GM23248 (cell line): ENCODE data around the gene LDLRAD4. TPM values are rescaled to one million over a fixed set of nuclear protein-coding genes. Genes with fewer than 3 reads are reported as not detected.

Experiments used
- DNase-seq: peaks from one replicate; pipeline ENCODE4 v3.0.0-alpha.2; 2015
- H2AFZ ChIP-seq: fragments of 200-600 bp; sonication (generic); 2 replicates; pipeline ENCODE4 v1.6.1; 2016; ENCODE audit warnings: antibody characterized with exemption
- H3F3A ChIP-seq: fragments of 200-600 bp; sonication (generic); 2 replicates; pipeline ENCODE4 v1.6.1; 2016; ENCODE audit warnings: mild to moderate bottlenecking, antibody characterized with exemption, mixed run types; ENCODE audit not compliant: insufficient read depth
- H3K27ac ChIP-seq: fragments of 200-600 bp; sonication (generic); 2 replicates; pipeline ENCODE4 v1.5.1; 2016; ENCODE audit warnings: mild to moderate bottlenecking
- H3K27me3 ChIP-seq: fragments of 200-600 bp; sonication (generic); replicated peaks from 2 replicates; pipeline ENCODE4 v1.6.1; 2016; ENCODE audit warnings: mild to moderate bottlenecking; ENCODE audit not compliant: insufficient read depth
- H3K36me3 ChIP-seq: fragments of 200-600 bp; sonication (generic); 2 replicates; pipeline ENCODE4 v1.6.1; 2016; ENCODE audit warnings: low read depth, mild to moderate bottlenecking
- H3K4me1 ChIP-seq: fragments of 200-600 bp; sonication (generic); 2 replicates; pipeline ENCODE4 v1.6.1; 2016; ENCODE audit warnings: mild to moderate bottlenecking; ENCODE audit not compliant: insufficient read depth
- H3K4me2 ChIP-seq: fragments of 200-600 bp; sonication (generic); one replicate; pipeline ENCODE4 v1.6.1; 2016; ENCODE audit warnings: mild to moderate bottlenecking; ENCODE audit not compliant: unreplicated experiment
- H3K4me3 ChIP-seq: fragments of 200-600 bp; sonication (generic); 2 replicates; pipeline ENCODE4 v1.5.1; 2016; ENCODE audit warnings: mild to moderate bottlenecking
- H3K79me2 ChIP-seq: fragments of 200-600 bp; sonication (generic); 2 replicates; pipeline ENCODE4 v1.6.1; 2016; ENCODE audit warnings: mild to moderate bottlenecking; ENCODE audit not compliant: insufficient read depth
- H3K9ac ChIP-seq: fragments of 200-600 bp; sonication (generic); 2 replicates; pipeline ENCODE4 v1.6.1; 2016; ENCODE audit warnings: mild to moderate bottlenecking
- H3K9me2 ChIP-seq: fragments of 200-600 bp; sonication (generic); 2 replicates; pipeline ENCODE4 v1.6.1; 2016; ENCODE audit warnings: mixed run types, mild to moderate bottlenecking, moderate library complexity; ENCODE audit not compliant: insufficient read depth
- H3K9me3 ChIP-seq: fragments of 200-600 bp; sonication (generic); one replicate; pipeline ENCODE4 v1.6.1; 2017; ENCODE audit warnings: low read depth
- H4K20me1 ChIP-seq: fragments of 200-600 bp; sonication (generic); 2 replicates; pipeline ENCODE4 v1.6.0; 2016; ENCODE audit not compliant: insufficient read depth
- EZH2 ChIP-seq: fragments of 200-600 bp; sonication (generic); IDR thresholded peaks from 2 replicates; pipeline ENCODE4 v1.6.1; 2018; ENCODE audit warnings: antibody characterized with exemption, mild to moderate bottlenecking; ENCODE audit not compliant: insufficient read depth, poor library complexity, severe bottlenecking
- EZH2phosphoT487 ChIP-seq: fragments of 200-600 bp; sonication (generic); IDR thresholded peaks from 2 replicates; pipeline ENCODE4 v1.6.1; 2018; ENCODE audit warnings: antibody characterized with exemption, moderate library complexity, mild to moderate bottlenecking, low read depth; ENCODE audit not compliant: insufficient read depth
- WGBS, 2 experiments: methylation state at CpG; one replicate each; pipeline ENCODE4 v1.1.6; 2015 to 2017; ENCODE audit warnings: low lambda C conversion rate in 2 of 2, low coverage in 1 of 2; ENCODE audit errors: missing lambda C conversion rate in 2 of 2; 5-methylcytosine and 5-hydroxymethylcytosine counted together
- in situ Hi-C: fragments of 300-500 bp; cut with MboI; formaldehyde crosslinking; loops from 2 replicates; pipeline ENCODE4 v1.15.0; 2020
- polyA plus RNA-seq: library from polyadenylated mRNA; unstranded; fragments of >200 nt; fragmentation: Nextera tagmentation; extraction: Ambion mirVana; gene quantifications from 2 replicates; pipeline ENCODE4 v1.2.1, GENCODE V29; 2016
- total RNA-seq: library from RNA; depleted of rRNA; stranded (reverse); fragments of >200 nt; shearing (Covaris generic); gene quantifications from 2 replicates; pipeline ENCODE4 v1.2.3, GENCODE V29; 2014

LDLRAD4 gene
- total and polyA plus RNA-seq, 2 experiments from 2014 or later: not detected

DNA sequence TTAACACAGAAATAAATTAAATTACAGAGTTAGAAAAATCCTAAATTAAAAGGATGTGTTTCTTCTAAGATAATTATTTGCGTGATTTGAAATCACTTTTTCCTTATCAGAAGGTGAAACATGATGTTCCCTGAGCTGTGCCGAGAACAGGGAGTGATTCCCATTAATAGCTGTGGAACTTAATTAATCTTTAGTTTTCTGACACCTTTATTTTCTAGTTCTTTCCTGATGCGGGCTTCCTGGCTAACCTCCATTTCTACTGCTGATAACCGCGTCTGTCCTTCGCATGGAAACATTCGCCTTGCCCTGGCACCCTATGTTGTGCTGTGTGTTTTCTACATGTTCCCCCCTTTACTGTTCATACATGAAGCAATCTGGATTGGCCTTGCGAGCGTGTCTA is 334.9 kb downstream of the LDLRAD4 start:
- no peak overlapping the region for H3K4me2 ChIP-seq
- DNase-seq: no peak
- no peaks in the 10 kb centered on the region for H3K79me2 ChIP-seq
- H3K4me3 ChIP-seq: no peak overlapping the region
- no peak for TF ChIP-seq EZH2phosphoT487
- peaks cover 47% of the 10 kb centered on the region for H3K27me3 ChIP-seq
- H3K9me2 ChIP-seq: no peaks in the 10 kb centered on the region
- in situ Hi-C loops: no loop called here
- WGBS, 2 experiments: 72 to 74% methylated on average over 9 of the region's 9 CpGs
- H3K9me3 ChIP-seq: no peaks in the 10 kb centered on the region
- no peaks in the 10 kb centered on the region for H3F3A ChIP-seq
- no peak overlapping the region for H3K27ac ChIP-seq
- no peaks in the 10 kb centered on the region for H3K4me1 ChIP-seq
- H3K36me3 ChIP-seq: no peaks in the 10 kb centered on the region
- H2AFZ ChIP-seq: no peak overlapping the region
- no peaks in the 10 kb centered on the region for H4K20me1 ChIP-seq
- H3K9ac ChIP-seq: no peak overlapping the region

DNA sequence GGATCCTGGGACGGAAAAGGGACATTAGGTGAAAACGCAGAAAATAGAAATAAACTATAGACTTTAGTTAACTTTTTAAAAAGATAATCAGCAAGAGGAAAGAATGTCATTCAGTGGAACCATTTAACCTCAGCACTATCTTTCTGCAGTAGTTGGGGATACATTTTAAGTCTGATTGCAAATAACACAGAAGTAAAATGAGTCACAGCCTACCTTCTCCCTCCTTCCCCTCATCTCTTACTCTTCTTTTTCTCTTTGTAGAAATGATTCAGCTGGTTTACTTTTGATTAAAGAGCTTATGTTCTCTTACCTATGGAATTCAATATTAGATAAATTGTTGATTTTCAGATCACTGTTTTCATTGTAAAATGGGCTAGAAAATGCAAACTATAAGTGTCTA is 336.6 kb downstream of the LDLRAD4 start:
- WGBS, 2 experiments: 52 to 53% methylated on average over 2 of the region's 2 CpGs
- in situ Hi-C loops: no loop called here
- Histone ChIP-seq H4K20me1 (no peaks in the 10 kb centered on the region), H3K27ac (no peak overlapping the region), H3F3A (no peaks in the 10 kb centered on the region), H3K4me3 (no peak overlapping the region), H3K9ac (no peak overlapping the region), H2AFZ (no peak overlapping the region), H3K4me1 (no peaks in the 10 kb centered on the region), H3K27me3 (peaks cover 41% of the 10 kb centered on the region), H3K9me2 (no peaks in the 10 kb centered on the region), H3K36me3 (no peaks in the 10 kb centered on the region), H3K9me3 (no peaks in the 10 kb centered on the region), H3K79me2 (no peaks in the 10 kb centered on the region), H3K4me2 (no peak overlapping the region)
- DNase-seq: no peak
- TF ChIP-seq EZH2phosphoT487 (no peak), EZH2 (no peak)

DNA sequence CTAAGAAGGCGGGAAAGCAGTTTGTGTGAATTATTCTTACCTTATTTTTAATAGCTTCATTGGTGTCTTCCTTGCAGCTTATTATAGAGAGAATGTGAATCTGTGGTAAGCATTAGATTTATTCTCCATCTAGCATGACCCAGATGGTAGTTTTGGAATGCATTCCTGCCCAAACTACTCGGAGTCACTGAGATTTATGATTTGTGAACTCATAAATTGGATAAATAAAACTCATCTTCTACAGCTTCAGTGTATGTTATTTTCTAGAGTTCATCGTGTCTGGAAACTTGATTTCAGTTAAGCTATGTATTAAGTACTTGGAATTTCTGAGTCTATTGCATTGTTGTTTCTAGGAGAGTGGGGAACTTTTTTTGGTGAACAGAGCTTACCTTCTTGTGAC is 337.3 kb downstream of the LDLRAD4 start:
- no peak overlapping the region for H3K9ac ChIP-seq
- WGBS, 2 experiments: 9 to 16% methylated on average over 3 of the region's 3 CpGs

DNA sequence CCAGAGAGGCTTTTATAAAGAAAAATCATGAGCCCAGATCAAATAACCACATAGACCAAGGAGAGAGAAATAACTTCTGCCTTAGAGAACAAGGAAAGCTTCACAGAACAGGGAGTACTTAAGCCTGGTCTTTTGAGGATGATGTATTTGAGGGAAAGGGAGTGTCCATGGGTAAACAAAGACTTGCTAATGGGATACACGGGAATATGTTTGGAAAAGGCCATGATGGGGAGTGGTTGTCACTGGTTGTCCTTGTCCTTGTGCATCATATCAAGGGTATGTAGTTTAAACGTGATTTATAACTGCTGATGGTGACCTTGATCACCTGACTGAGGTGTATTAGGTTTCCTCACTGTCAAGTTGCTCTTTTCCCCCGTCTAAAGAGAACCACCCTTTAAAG is 337.9 kb downstream of the LDLRAD4 start:
- no peaks in the 10 kb centered on the region for H3K79me2 ChIP-seq

More for the DNA sequence above, 337.3 kb downstream of the LDLRAD4 start:
- Histone ChIP-seq H3K9me3 (no peaks in the 10 kb centered on the region), H3K36me3 (no peaks in the 10 kb centered on the region), H3K4me3 (no peak overlapping the region), H3K27me3 (peaks cover 41% of the 10 kb centered on the region), H3K9me2 (no peaks in the 10 kb centered on the region), H3F3A (no peaks in the 10 kb centered on the region), H3K4me2 (no peak overlapping the region), H3K27ac (no peak overlapping the region), H2AFZ (no peak overlapping the region), H3K4me1 (no peaks in the 10 kb centered on the region), H3K79me2 (no peaks in the 10 kb centered on the region), H4K20me1 (no peaks in the 10 kb centered on the region)
- no peak for DNase-seq
- in situ Hi-C loops: no loop called here
- TF ChIP-seq EZH2phosphoT487 (no peak), EZH2 (no peak)

DNA sequence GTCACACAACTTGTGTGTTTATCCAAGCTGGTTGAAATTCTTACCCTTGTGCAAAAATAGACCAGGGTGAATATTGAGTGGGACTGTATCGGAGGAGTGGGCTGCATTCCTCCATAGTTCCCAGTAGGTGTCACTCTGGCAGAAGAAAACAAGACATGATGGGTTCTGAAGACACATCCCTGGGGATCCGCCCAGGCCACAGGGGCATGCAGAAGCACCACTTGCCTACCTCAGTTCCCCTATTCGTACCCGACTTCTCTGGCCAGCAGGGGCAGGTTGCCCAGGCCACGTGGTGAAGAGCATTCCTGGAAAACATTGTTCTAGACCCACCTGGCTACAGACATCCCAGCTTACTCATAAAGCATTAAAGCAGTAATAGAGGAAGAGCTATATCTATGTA is 339.6 kb downstream of the LDLRAD4 start:
- Histone ChIP-seq H3K79me2 (no peaks in the 10 kb centered on the region), H3K9ac (no peak overlapping the region), H3K36me3 (no peaks in the 10 kb centered on the region), H3K27me3 (peaks cover 43% of the 10 kb centered on the region), H3K4me2 (no peak overlapping the region), H3K9me3 (no peaks in the 10 kb centered on the region), H3K9me2 (no peaks in the 10 kb centered on the region), H2AFZ (no peak overlapping the region), H3K4me1 (no peaks in the 10 kb centered on the region), H3F3A (no peaks in the 10 kb centered on the region), H4K20me1 (no peaks in the 10 kb centered on the region), H3K27ac (no peak overlapping the region), H3K4me3 (no peak overlapping the region)
- TF ChIP-seq EZH2phosphoT487 (no peak), EZH2 (no peak)
- in situ Hi-C loops: no loop called here
- DNase-seq: peak; percentile 49
- WGBS, 2 experiments: 1 to 3% methylated on average over 5 of the region's 5 CpGs

More for the DNA sequence above, 337.9 kb downstream of the LDLRAD4 start:
- Histone ChIP-seq H3F3A (no peaks in the 10 kb centered on the region), H3K9me3 (no peaks in the 10 kb centered on the region), H3K4me3 (no peak overlapping the region), H2AFZ (no peak overlapping the region), H3K9ac (no peak overlapping the region), H3K27me3 (peaks cover 45% of the 10 kb centered on the region), H3K27ac (no peak overlapping the region), H3K4me2 (no peak overlapping the region), H3K36me3 (no peaks in the 10 kb centered on the region), H4K20me1 (no peaks in the 10 kb centered on the region), H3K9me2 (no peaks in the 10 kb centered on the region), H3K4me1 (no peaks in the 10 kb centered on the region)
- TF ChIP-seq EZH2 (no peak), EZH2phosphoT487 (no peak)
- in situ Hi-C loops: no loop called here
- 14 to 18% methylated on average over 3 of the region's 3 CpGs for WGBS, 2 experiments
- DNase-seq: no peak
